ENCODE data around the gene GALNT2. TPM values are rescaled to one million over a fixed set of nuclear protein-coding genes. Genes with fewer than 3 reads are reported as not detected.

Gene GALNT2
- total RNA-seq, 1 donor from 2014 or later, result 66.3 TPM

- TF ChIP-seq CTCF (conservative IDR thresholded peaks at IDR 0.05), result no peak
- Mint-ChIP-seq H3K36me3 (peaks cover 2% of the 10 kb centered on the region), H3K27ac (no peak overlapping the region), H3K27me3 (no peaks in the 10 kb centered on the region), H3K4me3 (no peak overlapping the region), H3K9me3 (peaks cover 4% of the 10 kb centered on the region), H3K4me1 (ENCODE audit: unreplicated experiment) (peaks cover 2% of the 10 kb centered on the region)
- no peak for DNase-seq (ENCODE audit: extremely low spot score, unreplicated experiment)
These were observed 98.5 kb downstream of the GALNT2 start for GRCh38 chr1:230165536-230165935.

DNA sequence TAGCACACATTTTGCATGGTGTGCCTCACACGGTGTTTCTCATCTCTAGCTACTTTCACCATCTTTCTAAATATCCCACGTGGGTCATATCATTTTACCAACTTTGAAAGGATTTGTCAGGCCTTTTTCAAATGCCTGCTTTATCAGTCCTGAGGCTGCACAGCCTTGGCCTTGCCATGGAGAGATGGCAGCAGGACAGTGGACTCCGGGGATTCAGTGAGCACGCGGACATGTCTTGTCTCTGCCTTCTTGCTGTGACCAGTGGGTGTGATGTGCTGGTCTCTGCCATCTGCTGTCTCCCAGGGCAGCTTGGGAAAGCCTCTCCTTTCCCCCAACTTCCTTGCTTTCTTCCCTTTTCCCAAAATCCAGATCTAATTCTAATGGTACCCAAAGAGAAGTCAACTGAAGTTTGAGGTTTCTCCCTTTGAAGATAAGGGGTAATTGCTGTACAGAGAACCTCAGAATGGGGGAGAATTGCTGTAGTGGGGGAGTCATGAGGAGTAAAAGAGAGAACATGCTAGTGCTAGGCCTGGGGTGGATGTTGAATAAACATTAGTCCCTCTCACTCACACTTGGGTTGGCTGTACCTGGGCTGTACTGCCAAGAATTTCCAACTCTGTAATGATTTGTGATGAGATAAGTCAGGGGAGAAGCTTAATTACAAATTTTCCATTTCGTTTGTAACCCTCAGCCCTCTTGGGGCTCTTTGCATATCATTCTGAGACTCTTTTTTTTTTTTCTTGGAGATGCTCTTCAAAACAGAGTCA lies 99.5 kb downstream of the GALNT2 start:
- TF ChIP-seq CTCF (conservative IDR thresholded peaks at IDR 0.05), result no peak
- Mint-ChIP-seq H3K9me3 (peaks cover 4% of the 10 kb centered on the region), H3K4me1 (ENCODE audit: unreplicated experiment) (peaks cover 7% of the 10 kb centered on the region), H3K4me3 (no peak overlapping the region), H3K36me3 (peaks cover 4% of the 10 kb centered on the region), H3K27me3 (no peaks in the 10 kb centered on the region), H3K27ac (no peak overlapping the region)
- DNase-seq (ENCODE audit: extremely low spot score, unreplicated experiment), result no peak

- Mint-ChIP-seq H3K36me3 (peaks cover 4% of the 10 kb centered on the region), H3K27ac (no peak overlapping the region), H3K27me3 (no peaks in the 10 kb centered on the region), H3K9me3 (peaks cover 4% of the 10 kb centered on the region), H3K4me1 (ENCODE audit: unreplicated experiment) (peaks cover 7% of the 10 kb centered on the region), H3K4me3 (no peak overlapping the region)
- peak; percentile 69 for TF ChIP-seq CTCF (conservative IDR thresholded peaks at IDR 0.05)
- DNase-seq (ENCODE audit: extremely low spot score, unreplicated experiment), result no peak
These were observed 100.4 kb downstream of the GALNT2 start for GRCh38 chr1:230167419-230167852.

GRCh38 chr1:230169454-230170152 lies 102.6 kb downstream of the GALNT2 start:
- H3K27ac Mint-ChIP-seq, result no peak overlapping the region
- TF ChIP-seq CTCF (conservative IDR thresholded peaks at IDR 0.05), result no peak
- no peak overlapping the region for H3K4me3 Mint-ChIP-seq
- H3K27me3 Mint-ChIP-seq, result no peaks in the 10 kb centered on the region
- peaks cover 7% of the 10 kb centered on the region for H3K36me3 Mint-ChIP-seq
- H3K4me1 Mint-ChIP-seq (ENCODE audit: unreplicated experiment), result peaks cover 7% of the 10 kb centered on the region
- peaks cover 4% of the 10 kb centered on the region for H3K9me3 Mint-ChIP-seq
- no peak for DNase-seq (ENCODE audit: extremely low spot score, unreplicated experiment)

DNA sequence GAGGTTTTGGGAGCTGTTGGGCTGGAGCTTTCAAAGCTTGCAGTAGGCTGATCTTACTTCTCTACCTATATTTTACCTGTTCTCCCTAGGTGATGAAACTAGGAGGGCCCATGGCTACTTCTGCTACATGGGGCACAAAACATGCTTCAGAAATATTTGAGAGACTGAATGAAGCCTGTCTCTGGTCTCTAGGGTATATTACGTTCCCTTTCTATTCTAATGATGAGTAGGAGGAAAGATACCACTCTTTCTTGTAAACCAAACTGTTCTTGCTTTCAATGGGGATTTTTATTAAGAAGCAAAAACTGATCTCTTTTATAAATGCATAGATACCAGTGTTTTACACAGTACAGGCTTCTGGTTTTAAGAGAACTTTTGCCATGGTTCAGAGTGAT lies 103.1 kb downstream of the GALNT2 start:
- Mint-ChIP-seq H3K9me3 (peaks cover 4% of the 10 kb centered on the region), H3K27me3 (no peaks in the 10 kb centered on the region), H3K36me3 (peaks cover 7% of the 10 kb centered on the region), H3K27ac (no peak overlapping the region), H3K4me1 (ENCODE audit: unreplicated experiment) (peaks cover 11% of the 10 kb centered on the region), H3K4me3 (no peak overlapping the region)
- no peak for TF ChIP-seq CTCF (conservative IDR thresholded peaks at IDR 0.05)
- no peak for DNase-seq (ENCODE audit: extremely low spot score, unreplicated experiment)

All from type B pancreatic cell (in vitro differentiated cells).